ENCODE measurements around the gene MOGAT1. TPM values are rescaled to one million over a fixed set of nuclear protein-coding genes. Genes with fewer than 3 reads are reported as not detected.
A peak's percentile ranks its signal among the peaks of the same experiment; 100 is the strongest.

Gene MOGAT1
- total and polyA plus RNA-seq, 2 of the 4 experiments (the other 2 are of a cell fraction) = not detected

- Histone ChIP-seq H3K27me3 (ENCODE audit: control insufficient read depth, insufficient read depth, low read length) (no peaks in the 10 kb centered on the region), H2BK5ac (ENCODE audit: low read depth, low read length, poor library complexity, severe bottlenecking) (peak within 1 kb of the TSS; percentile 98), H3K79me1 (ENCODE audit: low read depth in 1 of 2, low read length in 2 of 2) (peaks cover 22 to 41% of the 10 kb centered on the region in 2 experiments; a peak in 3 of 4 replicates), H2AK9ac (replicated peaks; ENCODE audit: low read depth, low read length, poor library complexity) (peak within 1 kb of the TSS; percentile 86), H3K23ac (ENCODE audit: low read depth, low read length) (peak within 1 kb of the TSS; percentile 79; the same call in 1 of the 2 replicates), H4K8ac (ENCODE audit: low read depth in 2 of 2, low read length in 2 of 2) (peak within 1 kb of the TSS; percentile 39 to 96), H3K4me3 (ENCODE audit: insufficient read depth, low read depth, low read length) (peak within 1 kb of the TSS; percentile 89), H4K91ac (ENCODE audit: insufficient read depth, low read depth, low read length) (peak within 1 kb of the TSS; percentile 86), H3K4me2 (ENCODE audit: low read depth, low read length) (peak within 1 kb of the TSS; percentile 93), H2AFZ (replicated peaks; ENCODE audit: low read length, poor library complexity) (peak within 1 kb of the TSS; percentile 93), H3K9ac (ENCODE audit: low read depth, low read length) (peak within 1 kb of the TSS; percentile 92), H3K9me3 (ENCODE audit: control insufficient read depth, insufficient read depth, low read length) (no peaks in the 10 kb centered on the region), H3K14ac (replicated peaks; ENCODE audit: low read depth, low read length) (peak within 1 kb of the TSS; percentile 93), H2AK5ac (ENCODE audit: low read depth, low read length) (peak within 1 kb of the TSS; percentile 79), H2BK15ac (ENCODE audit: low read depth, low read length) (peak within 1 kb of the TSS; percentile 96; the same call in 2 of the 3 replicates), H4K5ac (ENCODE audit: low read depth, low read length) (peak within 1 kb of the TSS; percentile 72), H3K18ac (ENCODE audit: low read depth, low read length) (peak within 1 kb of the TSS; percentile 91), H3K27ac (ENCODE audit: insufficient read depth, low read length) (peak within 1 kb of the TSS; percentile 82), H3K4ac (ENCODE audit: low read depth, low read length) (peak within 1 kb of the TSS; percentile 87), H2BK20ac (ENCODE audit: low read depth, low read length) (peak within 1 kb of the TSS; percentile 91; the same call in 1 of the 2 replicates), H2BK120ac (ENCODE audit: low read depth, low read length) (peak within 1 kb of the TSS; percentile 92), H3K56ac (ENCODE audit: extremely low read depth, insufficient read depth, low read length) (peak within 1 kb of the TSS; percentile 100), H4K20me1 (ENCODE audit: insufficient read depth, low read length) (0 out of 2 replicates have a peak, but pooled peaks cover 3% of the 10 kb centered on the region), H3K36me3 (ENCODE audit: control insufficient read depth, insufficient read depth, low read length) (no peaks in the 10 kb centered on the region; the same call in 1 of the 2 replicates), H3K9me1 (ENCODE audit: insufficient read depth, low read length) (peaks cover 5% of the 10 kb centered on the region), H3K4me1 (ENCODE audit: control insufficient read depth, insufficient read depth, low read length) (no peaks in the 10 kb centered on the region; the same call in 1 of the 2 replicates)
- POLR2A ChIA-PET (ENCODE audit: unreplicated experiment) = interaction anchor here (0.6 kb wide), 1 partner anchor 908 kb away, joined by 4 read pairs; no protein-coding TSS in a partner anchor
- dilution Hi-C loops (cut with HindIII; ENCODE audit: low sequenced_read_pairs, unreplicated experiment) (no loop called here), intact Hi-C loops (cut with micrococcal nuclease) (loop anchor here (1.0 kb wide), 1 partner anchor 283 kb away; no protein-coding TSS in a partner anchor), in situ Hi-C loops (cut with MboI; ENCODE audit: low sequenced_read_pairs) (no loop called here)
- peak; percentile 96 for ATAC-seq (ENCODE audit: low read depth)
- no TSS peak for BruUV-seq (replicated peaks)
- CTCF ChIA-PET = no interaction called here
- 0% methylated on average over 28 of the region's 45 CpGs; no CpG with 5 or more reads in 1 of the 2 experiments for WGBS, 2 experiments (ENCODE audit: extremely low coverage in 2 of 2, insufficient read length in 1 of 2)
- peak; percentile 96 for DNase-seq
- peak; percentile 63; the same call in 1 of the 2 replicates for TF ChIP-seq MAZ (IDR thresholded peaks at IDR 0.05; ENCODE audit: borderline replicate concordance, low read depth, low read length)
- TF ChIP-seq FOS (IDR thresholded peaks at IDR 0.05; ENCODE audit: low read depth, low read length) = no peak
- TF ChIP-seq ELK1 (IDR thresholded peaks at IDR 0.05; ENCODE audit: borderline replicate concordance, low read depth, low read length) = no peak
- TF ChIP-seq SMC3 (IDR thresholded peaks at IDR 0.05; ENCODE audit: low read depth, low read length) = no peak
- TF ChIP-seq MXI1 (IDR thresholded peaks at IDR 0.05; ENCODE audit: borderline replicate concordance, low read depth, low read length) = peak; percentile 99
- TF ChIP-seq NFE2L2 (IDR thresholded peaks at IDR 0.05; ENCODE audit: low read depth, low read length) = no peak
- no peak for TF ChIP-seq CHD1 (IDR thresholded peaks at IDR 0.05; ENCODE audit: low read depth, low read length)
- TF ChIP-seq BHLHE40 (IDR thresholded peaks at IDR 0.05; ENCODE audit: low read depth, low read length) = peak; percentile 12; the same call in 1 of the 2 replicates
- TF ChIP-seq POLR2A (IDR thresholded peaks at IDR 0.05; ENCODE audit: low read depth, low read length) = peak; percentile 47; the same call in 1 of the 2 replicates
- no peak for TF ChIP-seq CTCF (conservative IDR thresholded peaks at IDR 0.05; ENCODE audit: low read depth, low read length)
- TF ChIP-seq RFX5 (IDR thresholded peaks at IDR 0.05; ENCODE audit: low read depth, low read length) = no peak
- TF ChIP-seq RAD21 (IDR thresholded peaks at IDR 0.05; ENCODE audit: low read length) = no peak
- TF ChIP-seq, protein P1, sequence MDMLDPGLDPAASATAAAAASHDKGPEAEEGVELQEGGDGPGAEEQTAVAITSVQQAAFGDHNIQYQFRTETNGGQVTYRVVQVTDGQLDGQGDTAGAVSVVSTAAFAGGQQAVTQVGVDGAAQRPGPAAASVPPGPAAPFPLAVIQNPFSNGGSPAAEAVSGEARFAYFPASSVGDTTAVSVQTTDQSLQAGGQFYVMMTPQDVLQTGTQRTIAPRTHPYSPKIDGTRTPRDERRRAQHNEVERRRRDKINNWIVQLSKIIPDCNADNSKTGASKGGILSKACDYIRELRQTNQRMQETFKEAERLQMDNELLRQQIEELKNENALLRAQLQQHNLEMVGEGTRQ (IDR thresholded peaks at IDR 0.05; ENCODE audit: low read depth, low read length) = peak; percentile 73
- TF ChIP-seq MAFK (IDR thresholded peaks at IDR 0.05; ENCODE audit: low read depth, low read length) = no peak
Observed at GRCh38 chr2:222655787-222656525, 15.5 kb upstream of the MOGAT1 start, which contains the start of gene FARSB. FARSB (minus strand) TSS chr2:222656092; CDS start chr2:222656073, 19 bp downstream.
